GM21367 (cell line): ENCODE data around the gene ARHGAP1.

Source experiments
- ATAC-seq: cut with Tn5 transposase; IDR thresholded peaks from one replicate; pipeline ENCODE4 v1.9.1; 2021; ENCODE audit not compliant: unreplicated experiment

Gene ARHGAP1

GRCh38 chr11:46695345-46696211 lies 4.8 kb downstream of the ARHGAP1 start:
- ATAC-seq, result no peak

- ATAC-seq, result no peak
These were observed 5.8 kb downstream of the ARHGAP1 start for GRCh38 chr11:46694607-46695006.

GRCh38 chr11:46694072-46694471 lies 6.3 kb downstream of the ARHGAP1 start:
- no peak for ATAC-seq

- no peak for ATAC-seq
These were observed 6.8 kb downstream of the ARHGAP1 start for GRCh38 chr11:46693597-46694012.

GRCh38 chr11:46692450-46692849 lies 8.0 kb downstream of the ARHGAP1 start:
- no peak for ATAC-seq

- no peak for ATAC-seq
These were observed 9.7 kb downstream of the ARHGAP1 start for GRCh38 chr11:46690702-46691101.

GRCh38 chr11:46686886-46687795 lies 13.3 kb downstream of the ARHGAP1 start:
- ATAC-seq, result no peak

GRCh38 chr11:46684367-46684766 lies 16.1 kb downstream of the ARHGAP1 start:
- ATAC-seq, result no peak

GRCh38 chr11:46682773-46683752 lies 17.4 kb downstream of the ARHGAP1 start:
- no peak for ATAC-seq

GRCh38 chr11:46681814-46682213 lies 18.6 kb downstream of the ARHGAP1 start:
- no peak for ATAC-seq

- no peak for ATAC-seq
These were observed 19.6 kb downstream of the ARHGAP1 start for GRCh38 chr11:46680815-46681214.

- no peak for ATAC-seq
These were observed 20.2 kb downstream of the ARHGAP1 start for GRCh38 chr11:46680164-46680760.

GRCh38 chr11:46679241-46680163 lies 20.9 kb downstream of the ARHGAP1 start:
- no peak for ATAC-seq

GRCh38 chr11:46678741-46679130 lies 21.7 kb downstream of the ARHGAP1 start:
- no peak for ATAC-seq

- no peak for ATAC-seq
These were observed 22.3 kb downstream of the ARHGAP1 start for GRCh38 chr11:46677991-46678740.

- no peak for ATAC-seq
These were observed 23.2 kb downstream of the ARHGAP1 start for GRCh38 chr11:46677169-46677568.

GRCh38 chr11:46676436-46677158 lies 23.8 kb downstream of the ARHGAP1 start:
- ATAC-seq, result no peak

- ATAC-seq, result no peak
These were observed 24.5 kb downstream of the ARHGAP1 start for GRCh38 chr11:46675949-46676348.
